ENCODE measurements around the gene BBOX1. TPM values are rescaled to one million over a fixed set of nuclear protein-coding genes. Genes with fewer than 3 reads are reported as not detected.

Gene BBOX1
- total and polyA plus RNA-seq, 2 of the 8 experiments (the other 6 are each of a cell fraction or from before 2014, with no cell fraction given): not detected

DNA sequence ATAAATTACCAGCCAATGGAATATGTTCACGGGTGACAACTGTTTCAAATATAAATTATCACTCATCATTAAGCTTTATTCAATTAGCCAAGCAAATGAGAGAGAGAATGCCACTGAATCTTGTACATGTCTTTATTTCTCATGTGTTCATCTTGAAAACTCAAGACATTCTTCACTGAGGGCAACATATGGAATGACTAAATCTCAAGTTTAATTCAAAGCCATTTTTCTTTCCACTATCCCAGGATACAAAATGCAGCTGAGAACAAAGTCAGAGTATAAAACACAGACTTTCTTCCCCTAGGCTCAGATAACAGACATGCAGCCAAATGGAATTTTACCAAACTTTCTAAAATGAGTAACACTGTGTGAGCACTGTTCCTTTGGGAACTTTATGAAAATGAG lies 12.1 kb upstream of the BBOX1 start (continued):
- TF ChIP-seq SIN3A (conservative IDR thresholded peaks at IDR 0.05 in 1 of 2, IDR thresholded peaks at IDR 0.05 in 1 of 2; ENCODE audit: low read depth in 1 of 2, low read length in 2 of 2): no peak
- TF ChIP-seq KDM5A (IDR thresholded peaks at IDR 0.05; ENCODE audit: low read length): no peak
- TF ChIP-seq SP1 (IDR thresholded peaks at IDR 0.05; ENCODE audit: low read depth, low read length): no peak
- no peak for TF ChIP-seq HDAC2 (IDR thresholded peaks at IDR 0.05; ENCODE audit: borderline replicate concordance in 1 of 2, low read depth in 2 of 2, low read length in 2 of 2)
- no peak for TF ChIP-seq SIRT6 (IDR thresholded peaks at IDR 0.05; ENCODE audit: low read length)
- no peak for TF ChIP-seq RAD21 (IDR thresholded peaks at IDR 0.05 in 1 of 2, conservative IDR thresholded peaks at IDR 0.05 in 1 of 2; ENCODE audit: low read depth in 2 of 2, low read length in 2 of 2)
- TF ChIP-seq PHF8 (conservative IDR thresholded peaks at IDR 0.05; ENCODE audit: low read depth, low read length): no peak
- TF ChIP-seq POU5F1 (IDR thresholded peaks at IDR 0.05; ENCODE audit: low read depth, low read length): no peak

All from H1 (cell line).